Activated naive CD8-positive, alpha-beta T cell treated with anti-CD3 and anti-CD28 coated beads for 36 hours (primary cell): ENCODE measurements around the gene SLC39A3. TPM values are rescaled to one million over a fixed set of nuclear protein-coding genes. Genes with fewer than 3 reads are reported as not detected.

Experiments used
- DNase-seq: peaks from one replicate; pipeline ENCODE4 v3.0.0; 2021
- H3K27ac Mint-ChIP-seq: one replicate; pipeline ENCODE4 v1.8.0; 2022; ENCODE audit warnings: mild to moderate bottlenecking, moderate library complexity, mixed read lengths
- H3K27me3 Mint-ChIP-seq: one replicate; pipeline ENCODE4 v1.8.0; 2022; ENCODE audit warnings: mild to moderate bottlenecking, mixed read lengths
- H3K36me3 Mint-ChIP-seq: one replicate; pipeline ENCODE4 v1.8.0; 2021; ENCODE audit warnings: mild to moderate bottlenecking, mixed read lengths
- H3K4me1 Mint-ChIP-seq: one replicate; pipeline ENCODE4 v1.8.0; 2021; ENCODE audit warnings: mixed read lengths
- H3K4me3 Mint-ChIP-seq: one replicate; pipeline ENCODE4 v1.8.0; 2022; ENCODE audit warnings: mild to moderate bottlenecking, moderate library complexity, mixed read lengths
- H3K9me3 Mint-ChIP-seq: one replicate; pipeline ENCODE4 v1.8.0; 2022; ENCODE audit warnings: mixed read lengths
- total RNA-seq, 2 experiments: library from RNA; stranded (reverse); gene quantifications; one replicate each; pipeline ENCODE4 v1.2.3, GENCODE V29; 2021

Gene SLC39A3, protein sequence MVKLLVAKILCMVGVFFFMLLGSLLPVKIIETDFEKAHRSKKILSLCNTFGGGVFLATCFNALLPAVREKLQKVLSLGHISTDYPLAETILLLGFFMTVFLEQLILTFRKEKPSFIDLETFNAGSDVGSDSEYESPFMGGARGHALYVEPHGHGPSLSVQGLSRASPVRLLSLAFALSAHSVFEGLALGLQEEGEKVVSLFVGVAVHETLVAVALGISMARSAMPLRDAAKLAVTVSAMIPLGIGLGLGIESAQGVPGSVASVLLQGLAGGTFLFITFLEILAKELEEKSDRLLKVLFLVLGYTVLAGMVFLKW
- total RNA-seq = 10 to 100 TPM; 50.5 to 52.1 TPM

DNA sequence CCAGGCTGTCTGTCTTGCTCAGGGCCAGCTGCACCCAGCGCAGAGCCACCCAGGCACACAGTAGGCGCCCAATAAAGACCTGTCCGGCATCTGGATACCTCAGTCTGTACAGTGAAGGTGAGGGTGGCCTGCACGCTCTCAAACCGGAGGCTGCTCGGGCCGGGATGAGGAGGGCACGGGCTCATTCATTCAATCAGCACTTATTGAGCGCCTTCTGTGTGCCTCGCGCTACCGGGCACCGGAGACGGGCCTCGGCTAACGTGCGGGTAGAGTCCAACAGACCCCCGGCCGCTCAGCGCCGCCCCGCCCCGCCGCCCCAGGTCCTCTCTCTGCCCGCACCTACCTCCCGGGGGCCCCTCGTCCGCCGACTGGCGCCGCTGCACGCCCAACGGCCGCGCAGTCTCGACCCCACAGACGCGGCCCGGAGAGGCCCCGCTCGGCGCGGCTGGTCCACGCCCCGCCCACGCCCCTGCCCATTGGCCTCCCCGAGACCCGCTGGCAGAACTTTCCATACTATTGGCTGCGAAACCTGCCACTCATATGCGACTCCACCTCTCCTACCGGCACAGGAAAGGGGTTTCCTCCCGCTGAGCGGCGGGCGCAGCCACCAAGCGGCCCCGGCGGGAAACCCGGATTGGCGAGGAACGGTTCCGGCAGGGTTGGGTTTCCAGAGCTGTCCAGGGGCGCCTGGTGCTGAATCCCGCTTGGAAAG, at the start of gene SLC39A3:
SLC39A3 (minus strand) TSS at position 416 of the 712 bp plus-strand sequence. CDS start 2,760 bp downstream, outside the sequence.
- H3K4me3 Mint-ChIP-seq = peak within 1 kb of the TSS; percentile 96
- H3K9me3 Mint-ChIP-seq = no peaks in the 10 kb centered on the region
- H3K27ac Mint-ChIP-seq = peak within 1 kb of the TSS; percentile 88
- H3K36me3 Mint-ChIP-seq = peaks cover 33% of the 10 kb centered on the region
- H3K27me3 Mint-ChIP-seq = no peaks in the 10 kb centered on the region
- H3K4me1 Mint-ChIP-seq = peaks cover 8% of the 10 kb centered on the region
- DNase-seq = peak; percentile 99

DNA sequence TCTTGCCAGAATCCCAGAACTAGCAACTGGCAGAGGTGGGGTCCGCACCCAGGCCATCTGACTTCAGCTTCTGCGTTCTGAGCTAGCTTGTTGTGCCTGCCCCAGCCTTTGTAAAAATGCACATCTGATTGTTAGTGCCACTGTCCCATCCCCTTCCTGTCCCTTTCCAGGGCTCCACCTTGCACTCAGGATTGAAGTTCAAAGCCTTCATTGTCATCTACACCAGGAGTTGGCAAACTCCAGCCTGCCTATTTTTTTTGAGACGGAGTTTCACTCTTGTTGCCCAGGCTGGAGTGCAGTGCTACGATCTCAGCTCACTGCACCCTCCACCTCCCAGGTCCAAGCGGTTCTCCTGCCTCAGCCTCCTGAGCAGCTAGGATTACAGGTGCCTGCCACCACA, 48.4 kb upstream of the SLC39A3 start:
- no peaks in the 10 kb centered on the region for H3K27me3 Mint-ChIP-seq
- H3K9me3 Mint-ChIP-seq = no peaks in the 10 kb centered on the region
- peaks cover 32% of the 10 kb centered on the region for H3K4me1 Mint-ChIP-seq
- DNase-seq = no peak
- no peak overlapping the region for H3K4me3 Mint-ChIP-seq
- peaks cover 26% of the 10 kb centered on the region for H3K36me3 Mint-ChIP-seq
- peak overlapping the region; percentile 25 for H3K27ac Mint-ChIP-seq

DNA sequence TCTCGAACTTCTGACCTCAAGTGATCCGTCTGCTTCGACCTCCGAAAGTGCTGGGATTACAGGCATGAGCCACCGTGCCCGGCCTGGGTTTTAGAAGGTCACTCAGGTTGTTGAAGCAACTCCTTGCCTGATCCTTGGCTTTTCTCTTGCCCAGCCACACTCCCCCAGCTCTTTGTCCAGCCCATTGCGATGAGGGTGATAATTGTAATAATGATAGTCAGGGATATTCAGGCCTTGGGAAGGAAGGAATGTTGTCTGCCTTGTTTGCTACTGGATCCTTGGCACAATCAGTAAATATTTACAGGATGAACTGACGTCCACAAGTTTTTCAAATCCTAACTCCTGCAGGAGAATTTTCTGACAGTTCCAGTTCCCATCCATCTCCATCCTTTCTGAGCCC, 47.3 kb upstream of the SLC39A3 start:
- Mint-ChIP-seq H3K27ac (no peak overlapping the region), H3K27me3 (no peaks in the 10 kb centered on the region), H3K36me3 (peaks cover 19% of the 10 kb centered on the region), H3K4me3 (peak overlapping the region; percentile 97), H3K4me1 (peaks cover 32% of the 10 kb centered on the region), H3K9me3 (no peaks in the 10 kb centered on the region)
- DNase-seq = no peak

DNA sequence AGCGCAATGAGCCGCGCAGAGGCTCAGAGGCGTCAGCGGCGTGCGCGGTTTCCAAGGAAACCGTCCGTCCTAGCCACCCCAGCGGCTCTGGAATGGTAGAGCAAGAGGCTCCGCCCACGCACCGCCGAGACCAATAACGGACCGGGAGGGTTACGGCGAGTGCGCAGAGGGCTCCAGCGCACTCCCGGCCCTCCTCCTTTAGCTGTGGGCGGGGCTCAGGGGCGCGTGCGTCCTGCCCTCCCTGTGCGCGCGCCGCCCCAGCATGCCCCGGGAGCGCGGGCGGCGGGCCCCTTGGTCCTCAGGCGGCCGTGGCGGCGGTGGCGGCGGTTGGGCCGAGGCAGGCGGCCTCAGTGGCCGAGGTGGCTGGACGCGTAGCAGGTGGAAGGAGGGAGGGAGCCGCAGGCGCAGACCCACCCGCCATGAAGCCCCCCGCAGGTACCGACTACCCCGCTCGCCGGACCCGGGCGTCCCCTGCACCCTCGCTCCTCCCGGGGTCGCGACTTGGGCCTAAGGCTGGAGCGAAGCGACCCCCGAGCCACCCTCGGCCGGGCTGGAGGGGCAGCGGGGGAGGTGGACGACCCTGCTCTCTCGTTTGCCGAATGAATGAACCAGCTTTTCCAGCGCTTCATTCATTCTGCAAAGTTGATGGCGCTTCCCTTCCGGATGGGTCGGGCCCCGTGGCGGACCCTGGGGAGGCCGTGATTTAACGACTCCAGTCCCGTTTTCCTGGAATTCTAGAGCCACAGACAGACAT, 45.6 kb upstream of the SLC39A3 start, which contains the start of gene THOP1:
THOP1 (plus strand) TSS at position 260 of the 754 bp plus-strand sequence; CDS start at position 420, 160 bp downstream.
- DNase-seq = peak; percentile 100
- Mint-ChIP-seq H3K27me3 (no peaks in the 10 kb centered on the region), H3K4me3 (peak within 1 kb of the TSS; percentile 97), H3K27ac (peak within 1 kb of the TSS; percentile 92), H3K36me3 (peaks cover 18% of the 10 kb centered on the region), H3K4me1 (peaks cover 42% of the 10 kb centered on the region), H3K9me3 (no peaks in the 10 kb centered on the region)

DNA sequence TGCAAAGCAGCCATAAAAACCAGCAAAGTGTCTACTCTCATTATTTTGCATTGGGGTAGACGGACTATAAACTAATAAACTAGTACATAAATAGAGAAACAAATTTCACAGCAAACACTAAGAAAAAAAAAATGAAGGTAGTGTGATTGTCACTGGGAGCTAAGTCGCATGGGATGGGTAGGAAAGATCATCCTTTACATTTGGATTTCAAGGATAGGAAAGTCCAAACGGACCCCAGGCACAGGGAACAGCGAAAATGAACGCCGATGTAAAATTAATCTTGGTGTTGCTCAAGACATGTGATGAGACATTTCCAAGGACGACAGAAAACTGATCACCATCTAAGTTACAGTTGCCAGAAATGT, 43.9 kb upstream of the SLC39A3 start:
- Mint-ChIP-seq H3K4me3 (peak overlapping the region; percentile 76), H3K4me1 (peaks cover 41% of the 10 kb centered on the region), H3K9me3 (no peaks in the 10 kb centered on the region), H3K36me3 (peaks cover 14% of the 10 kb centered on the region), H3K27me3 (no peaks in the 10 kb centered on the region), H3K27ac (peak overlapping the region; percentile 92)
- DNase-seq = no peak

- peak within 1 kb of the TSS; percentile 92 for H3K27ac Mint-ChIP-seq
These were observed 43.3 kb upstream of the SLC39A3 start, which contains the start of gene SGTA for GRCh38 chr19:2782936-2783780. TSS of gene SGTA (minus strand) at chr19:2783273. CDS start at chr19:2769068, 14,205 bp downstream.

GRCh38 chr19:2782329-2782935, 42.6 kb upstream of the SLC39A3 start:
- Mint-ChIP-seq H3K27ac (peak overlapping the region; percentile 80), H3K4me1 (peaks cover 40% of the 10 kb centered on the region), H3K9me3 (no peaks in the 10 kb centered on the region)

More at GRCh38 chr19:2782936-2783780, 43.3 kb upstream of the SLC39A3 start, which contains the start of gene SGTA:
- H3K4me3 Mint-ChIP-seq = peak within 1 kb of the TSS; percentile 90
- peaks cover 13% of the 10 kb centered on the region for H3K36me3 Mint-ChIP-seq
- no peaks in the 10 kb centered on the region for H3K9me3 Mint-ChIP-seq
- DNase-seq = peak; percentile 97
- H3K27me3 Mint-ChIP-seq = no peaks in the 10 kb centered on the region
- H3K4me1 Mint-ChIP-seq = peaks cover 44% of the 10 kb centered on the region

DNA sequence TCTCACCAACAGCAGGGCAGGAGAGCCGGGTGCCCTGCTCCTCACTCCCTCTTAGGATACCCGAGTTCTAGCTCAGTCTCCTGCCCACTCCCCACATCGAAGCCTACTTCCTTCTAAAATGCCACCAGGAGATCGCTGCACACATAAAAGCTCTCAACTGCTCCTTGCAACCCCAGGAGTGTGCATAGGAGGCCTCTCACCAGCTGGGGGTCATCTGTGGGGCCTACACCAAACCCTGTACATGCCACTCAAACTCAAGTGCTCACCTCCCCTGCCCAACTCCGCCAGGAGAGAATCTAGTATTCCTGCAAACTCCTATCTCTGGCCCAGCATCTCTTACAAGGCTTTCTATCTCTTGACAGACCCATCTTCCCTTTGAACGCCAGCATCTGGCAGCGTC, 40.5 kb upstream of the SLC39A3 start:
- H3K36me3 Mint-ChIP-seq = peaks cover 20% of the 10 kb centered on the region
- peaks cover 44% of the 10 kb centered on the region for H3K4me1 Mint-ChIP-seq
- no peak for DNase-seq
- H3K27ac Mint-ChIP-seq = peak overlapping the region; percentile 36
- no peaks in the 10 kb centered on the region for H3K9me3 Mint-ChIP-seq
- no peaks in the 10 kb centered on the region for H3K27me3 Mint-ChIP-seq
- H3K4me3 Mint-ChIP-seq = no peak overlapping the region

More at GRCh38 chr19:2782329-2782935, 42.6 kb upstream of the SLC39A3 start:
- no peak for DNase-seq
- Mint-ChIP-seq H3K27me3 (no peaks in the 10 kb centered on the region), H3K4me3 (peak overlapping the region; percentile 90), H3K36me3 (peaks cover 10% of the 10 kb centered on the region)

GRCh38 chr19:2779121-2779740, 39.4 kb upstream of the SLC39A3 start:
- H3K4me3 Mint-ChIP-seq = no peak overlapping the region
- peaks cover 22% of the 10 kb centered on the region for H3K36me3 Mint-ChIP-seq
- H3K27ac Mint-ChIP-seq = no peak overlapping the region
- DNase-seq = no peak
- H3K9me3 Mint-ChIP-seq = no peaks in the 10 kb centered on the region
- H3K27me3 Mint-ChIP-seq = no peaks in the 10 kb centered on the region
- peaks cover 42% of the 10 kb centered on the region for H3K4me1 Mint-ChIP-seq

- H3K9me3 Mint-ChIP-seq = no peaks in the 10 kb centered on the region
- H3K27ac Mint-ChIP-seq = no peak overlapping the region
- peaks cover 32% of the 10 kb centered on the region for H3K4me1 Mint-ChIP-seq
- H3K36me3 Mint-ChIP-seq = peaks cover 21% of the 10 kb centered on the region
- no peaks in the 10 kb centered on the region for H3K27me3 Mint-ChIP-seq
- H3K4me3 Mint-ChIP-seq = no peak overlapping the region
- no peak for DNase-seq
These were observed 38.3 kb upstream of the SLC39A3 start for GRCh38 chr19:2777952-2778683.

GRCh38 chr19:2775556-2776430, 36.0 kb upstream of the SLC39A3 start:
- H3K27ac Mint-ChIP-seq = peak overlapping the region; percentile 92
- H3K4me1 Mint-ChIP-seq = peaks cover 27% of the 10 kb centered on the region
- no peaks in the 10 kb centered on the region for H3K27me3 Mint-ChIP-seq

DNA sequence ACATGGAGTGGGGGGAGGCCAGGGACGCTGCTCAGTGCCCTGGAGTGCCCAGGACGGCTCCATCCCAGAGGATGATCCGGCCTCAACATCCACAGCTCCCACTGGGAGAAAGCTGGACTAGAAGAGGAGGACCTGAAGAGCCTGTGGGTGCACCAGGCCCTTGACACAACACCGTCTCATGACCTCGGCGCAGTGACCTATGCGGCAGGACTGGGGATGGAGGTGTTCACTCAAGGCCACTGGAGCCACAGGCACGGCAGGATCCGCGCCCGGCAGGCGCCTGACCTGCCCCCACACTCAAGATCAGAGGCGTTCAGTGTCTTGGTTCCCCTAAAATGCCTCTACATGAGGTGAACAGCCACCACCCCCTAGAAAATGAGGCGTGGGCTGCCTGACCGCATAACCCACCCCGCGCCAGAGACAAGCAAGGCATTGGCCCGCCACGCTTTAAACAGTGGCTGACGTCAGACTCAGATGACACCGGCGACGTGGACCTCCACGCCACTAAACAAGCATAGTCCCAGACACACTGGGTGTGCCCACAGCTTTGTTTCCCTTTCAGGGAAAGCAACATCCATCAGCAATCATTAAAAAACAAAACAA, 35.2 kb upstream of the SLC39A3 start:
- H3K9me3 Mint-ChIP-seq = no peaks in the 10 kb centered on the region
- H3K27me3 Mint-ChIP-seq = no peaks in the 10 kb centered on the region
- H3K36me3 Mint-ChIP-seq = peaks cover 23% of the 10 kb centered on the region
- peak overlapping the region; percentile 78 for H3K4me3 Mint-ChIP-seq
- no peak for DNase-seq
- H3K27ac Mint-ChIP-seq = peak overlapping the region; percentile 92
- H3K4me1 Mint-ChIP-seq = peaks cover 21% of the 10 kb centered on the region

More at GRCh38 chr19:2775556-2776430, 36.0 kb upstream of the SLC39A3 start:
- peaks cover 23% of the 10 kb centered on the region for H3K36me3 Mint-ChIP-seq
- peak; percentile 78 for DNase-seq
- peak overlapping the region; percentile 78 for H3K4me3 Mint-ChIP-seq
- no peaks in the 10 kb centered on the region for H3K9me3 Mint-ChIP-seq
